Tibial artery (tissue), 4 donors: ENCODE data around the gene AKR1B1.

Experiments
- DNase-seq, 2 donors: peaks; one replicate each; pipeline ENCODE4 v3.0.0-alpha.2; 2019
- H3K27ac ChIP-seq, 2 donors: fragments of 200-600 bp; sonication (generic) in 1 of 2; 1 replicate in 1 of 2; 2 replicates in 1 of 2; pipeline ENCODE4 v1.5.1; 2018 to 2019; ENCODE audit warnings: mild to moderate bottlenecking in 1 of 2
- H3K27me3 ChIP-seq, 2 donors: fragments of 200-600 bp; sonication (generic) in 1 of 2; one replicate each; pipeline versions ENCODE4 v1.5.1 to v1.6.0; 2016 to 2019
- H3K36me3 ChIP-seq, 3 donors: fragments of 200-600 bp; sonication (generic) in 2 of 3; one replicate each; pipeline ENCODE4 v1.5.1; 2016 to 2019; ENCODE audit warnings: mild to moderate bottlenecking in 2 of 3
- H3K4me1 ChIP-seq, 4 donors: fragments of 200-600 bp; sonication (generic) in 2 of 4; 1 replicate in 3 of 4; 2 replicates in 1 of 4; pipeline ENCODE4 v1.5.1; 2016 to 2019
- H3K4me3 ChIP-seq, 2 donors: fragments of 200-600 bp; sonication (generic) in 1 of 2; 1 replicate in 1 of 2; 2 replicates in 1 of 2; pipeline ENCODE4 v1.5.1; 2018 to 2019; ENCODE audit warnings: mild to moderate bottlenecking in 2 of 2
- H3K9me3 ChIP-seq, 3 donors: fragments of 200-600 bp; sonication (generic) in 1 of 3; one replicate each; pipeline ENCODE4 v1.5.1; 2016 to 2019
- CTCF ChIP-seq, 2 experiments: fragments of 200-600 bp in 1 of 2; fragments of 450-650 bp in 1 of 2; IDR thresholded peaks; one replicate each; pipeline ENCODE4 v1.5.1; 2017 to 2019; ENCODE audit warnings: antibody characterized with exemption in 2 of 2, mild to moderate bottlenecking in 1 of 2, moderate library complexity in 1 of 2
- intact Hi-C: fragments of 100-400 bp; cut with DNase I; formaldehyde crosslinking; loops from one replicate; pipeline ENCODE4 v1.15.0; 2023; ENCODE audit warnings: low total_unique reads

The AKR1B1 gene

GRCh38 chr7:134468475-134468874 is 9.6 kb upstream of the AKR1B1 start:
- DNase-seq, result no peak
- H3K4me3 ChIP-seq, result no peak overlapping the region
- H3K9me3 ChIP-seq, result peaks cover 0 to 7% (median 0%) of the 10 kb centered on the region in 3 donors
- no peak for TF ChIP-seq CTCF (IDR thresholded peaks at IDR 0.05)
- no peaks in the 10 kb centered on the region for H3K4me1 ChIP-seq
- intact Hi-C loops, result no loop called here
- H3K27me3 ChIP-seq, result no peaks in the 10 kb centered on the region
- H3K27ac ChIP-seq, result no peak overlapping the region
- H3K36me3 ChIP-seq, result no peaks in the 10 kb centered on the region

GRCh38 chr7:134468054-134468453 is 9.2 kb upstream of the AKR1B1 start:
- Histone ChIP-seq H3K27ac (no peak overlapping the region), H3K36me3 (no peaks in the 10 kb centered on the region), H3K4me3 (no peak overlapping the region), H3K27me3 (no peaks in the 10 kb centered on the region), H3K9me3 (peaks cover 0 to 7% (median 0%) of the 10 kb centered on the region in 3 donors), H3K4me1 (no peaks in the 10 kb centered on the region)
- TF ChIP-seq CTCF (IDR thresholded peaks at IDR 0.05), result no peak
- intact Hi-C loops, result no loop called here
- no peak for DNase-seq

- Histone ChIP-seq H3K27me3 (no peaks in the 10 kb centered on the region), H3K36me3 (no peaks in the 10 kb centered on the region), H3K4me3 (no peak overlapping the region), H3K4me1 (peaks cover 0 to 11% (median 3%) of the 10 kb centered on the region in 4 donors), H3K9me3 (peaks cover 0 to 7% (median 0%) of the 10 kb centered on the region in 3 donors), H3K27ac (no peak overlapping the region)
- no peak for DNase-seq
- TF ChIP-seq CTCF (IDR thresholded peaks at IDR 0.05), result no peak
- intact Hi-C loops, result no loop called here
These were observed 6.6 kb upstream of the AKR1B1 start for GRCh38 chr7:134465491-134465890.

GRCh38 chr7:134464496-134464895 is 5.6 kb upstream of the AKR1B1 start:
- intact Hi-C loops, result no loop called here
- no peak for DNase-seq
- no peak for TF ChIP-seq CTCF (IDR thresholded peaks at IDR 0.05)
- Histone ChIP-seq H3K9me3 (peaks cover 0 to 7% (median 0%) of the 10 kb centered on the region in 3 donors), H3K4me1 (peaks cover 0 to 17% (median 6%) of the 10 kb centered on the region in 4 donors), H3K4me3 (no peak overlapping the region), H3K27ac (no peak overlapping the region), H3K27me3 (no peaks in the 10 kb centered on the region), H3K36me3 (no peaks in the 10 kb centered on the region)

- Histone ChIP-seq H3K36me3 (no peaks in the 10 kb centered on the region), H3K27ac (no peak overlapping the region), H3K4me3 (no peak overlapping the region), H3K27me3 (no peaks in the 10 kb centered on the region), H3K9me3 (peaks cover 0 to 7% (median 0%) of the 10 kb centered on the region in 3 donors), H3K4me1 (peaks cover 0 to 20% (median 8%) of the 10 kb centered on the region in 4 donors)
- DNase-seq, result no peak
- no peak for TF ChIP-seq CTCF (IDR thresholded peaks at IDR 0.05)
- intact Hi-C loops, result no loop called here
These were observed 4.9 kb upstream of the AKR1B1 start for GRCh38 chr7:134463751-134464150.
